GM12878 (cell line): ENCODE data around the gene ZNF385D. TPM values are rescaled to one million over a fixed set of nuclear protein-coding genes. Genes with fewer than 3 reads are reported as not detected.

Source experiments
- ATAC-seq: fragments of 200-7000 bp; cut with Tn5 transposase; 3 replicates; pipeline ENCODE4 v1.9.1; 2020; ENCODE audit warnings: mild to moderate bottlenecking, moderate library complexity
- BruUV-seq: library from RNA; stranded (reverse); fragments of 400-500 nt; replicated peaks from 2 replicates; lab custom pipeline; 2021; lab: Mats Ljungman, UMichigan
- CTCF ChIA-PET: fragments of 300-600 bp; sonication (Branson Sonifier 250); formaldehyde crosslinking; extraction: SDS; loops from one replicate; lab custom pipeline; 2021; ENCODE audit warnings: inconsistent platforms; lab: Yijun Ruan, JAX
- POLR2A ChIA-PET: fragments of 350-600 bp; formaldehyde crosslinking; extraction: SDS; loops from one replicate; lab custom pipeline; 2021; ENCODE audit warnings: inconsistent platforms; lab: Charles Lee
- RAD21 ChIA-PET: fragments of 300-600 bp; sonication (Branson Sonifier 250); formaldehyde crosslinking; loops from one replicate; lab custom pipeline; 2023; ENCODE audit warnings: antibody characterized with exemption; ENCODE audit not compliant: unreplicated experiment; lab: Charles Lee
- SMC1A ChIA-PET: fragments of 300-600 bp; sonication (Branson Sonifier 250); formaldehyde crosslinking; loops from one replicate; lab custom pipeline; 2023; ENCODE audit not compliant: unreplicated experiment, uncharacterized antibody; lab: Charles Lee
- DNase-seq: peaks from one replicate; pipeline ENCODE4 v3.0.0-alpha.2; 2011; ENCODE audit warnings: low read depth, low spot score
- FAIRE-seq: peaks from 3 replicates; lab custom pipeline; 2011; peaks lifted over from hg19 to GRCh38; lab: Jason Lieb, UNC
- H2AFZ ChIP-seq: 2 replicates; pipeline ENCODE4 v1.6.0; 2011; ENCODE audit warnings: low read depth, low read length, control low read depth; ENCODE audit not compliant: control insufficient read depth
- H3K27ac ChIP-seq: 2 replicates; pipeline ENCODE4 v1.5.1; 2011; ENCODE audit warnings: control low read depth; ENCODE audit not compliant: control insufficient read depth, insufficient read depth
- H3K27me3 ChIP-seq, 2 experiments: replicated peaks in 1 of 2; 2 replicates each; pipeline versions ENCODE4 v1.6.0 to v1.6.1; 2011; ENCODE audit warnings: low read length in 1 of 2; ENCODE audit not compliant: control insufficient read depth in 2 of 2, insufficient read depth in 2 of 2
- H3K36me3 ChIP-seq, 2 experiments: 2 replicates each; pipeline ENCODE4 v1.5.1; 2011; ENCODE audit warnings: low read length in 1 of 2; ENCODE audit not compliant: control insufficient read depth in 2 of 2, insufficient read depth in 2 of 2
- H3K4me1 ChIP-seq: 2 replicates; pipeline ENCODE4 v1.6.1; 2011; ENCODE audit warnings: mild to moderate bottlenecking, low read length, moderate library complexity, mixed read lengths; ENCODE audit not compliant: control insufficient read depth, insufficient read depth
- H3K4me2 ChIP-seq: 2 replicates; pipeline ENCODE4 v1.6.0; 2011; ENCODE audit warnings: control low read depth; ENCODE audit not compliant: control insufficient read depth, insufficient read depth
- H3K4me3 ChIP-seq: fragments of 200-600 bp; sonication (generic); 2 replicates; pipeline ENCODE4 v1.5.1; 2016
- H3K79me2 ChIP-seq: 2 replicates; pipeline ENCODE4 v1.6.0; 2011; ENCODE audit warnings: low read length; ENCODE audit not compliant: control insufficient read depth, insufficient read depth
- H3K9ac ChIP-seq: 2 replicates; pipeline ENCODE4 v1.8.0; 2011; ENCODE audit warnings: low read length, control low read depth, mixed read lengths; ENCODE audit not compliant: control insufficient read depth, insufficient read depth
- H3K9me3 ChIP-seq: replicated peaks from 3 replicates; pipeline ENCODE4 v1.5.1; 2011; ENCODE audit warnings: mild to moderate bottlenecking, low read length; ENCODE audit not compliant: control insufficient read depth, insufficient read depth
- H4K20me1 ChIP-seq: 2 replicates; pipeline ENCODE4 v1.6.0; 2011; ENCODE audit not compliant: control insufficient read depth, insufficient read depth
- CHD4 ChIP-seq: fragments of 200-600 bp; sonication (generic); IDR thresholded peaks from 2 replicates; pipeline ENCODE4 v1.6.1; 2016; ENCODE audit warnings: mild to moderate bottlenecking
- CTCF ChIP-seq, 3 experiments: IDR thresholded peaks in 2 of 3; conservative IDR thresholded peaks in 1 of 3; 2 replicates each; pipeline ENCODE4 v1.5.1; 2011; ENCODE audit warnings: low read depth in 3 of 3, low read length in 3 of 3, mild to moderate bottlenecking in 3 of 3, control low read depth in 2 of 3, moderate library complexity in 2 of 3, inconsistent platforms in 1 of 3, mixed read lengths in 1 of 3; ENCODE audit not compliant: control insufficient read depth in 2 of 3, insufficient read depth in 1 of 3; ENCODE audit errors: extremely low read depth in 1 of 3
- GABPA ChIP-seq: IDR thresholded peaks from 2 replicates; pipeline ENCODE4 v1.6.1; 2014; ENCODE audit warnings: antibody characterized with exemption, low read depth, mild to moderate bottlenecking, inconsistent platforms
- HDAC2 ChIP-seq: fragments of 200-600 bp; sonication (generic); IDR thresholded peaks from 2 replicates; pipeline ENCODE4 v1.6.1; 2017
- HSF1 ChIP-seq: fragments of 150-350 bp; IDR thresholded peaks from 2 replicates; pipeline ENCODE4 v1.6.1; 2014; ENCODE audit warnings: mild to moderate bottlenecking, low read depth, low read length
- IKZF1 ChIP-seq: fragments of 450-650 bp; conservative IDR thresholded peaks from 2 replicates; pipeline ENCODE4 v1.6.1; 2017; ENCODE audit warnings: antibody characterized with exemption, mild to moderate bottlenecking
- NBN ChIP-seq: fragments of 450-650 bp; IDR thresholded peaks from 2 replicates; pipeline ENCODE4 v1.6.1; 2016
- NR2C1 ChIP-seq: fragments of 450-650 bp; IDR thresholded peaks from 2 replicates; pipeline ENCODE4 v1.6.1; 2017; ENCODE audit warnings: antibody characterized with exemption, mild to moderate bottlenecking, moderate library complexity
- PKNOX1 ChIP-seq: fragments of 450-650 bp; IDR thresholded peaks from 2 replicates; pipeline ENCODE4 v1.6.1; 2016; ENCODE audit warnings: mild to moderate bottlenecking
- ZNF217 ChIP-seq: fragments of 450-650 bp; IDR thresholded peaks from 2 replicates; pipeline ENCODE4 v1.6.1; 2017; ENCODE audit warnings: antibody characterized with exemption, mild to moderate bottlenecking
- ZNF24 ChIP-seq: fragments of 450-650 bp; IDR thresholded peaks from 2 replicates; pipeline ENCODE4 v1.6.1; 2017; ENCODE audit warnings: antibody characterized with exemption, mild to moderate bottlenecking
- WGBS: methylation state at CpG from one replicate; pipeline ENCODE4 v1.1.6; 2016; ENCODE audit warnings: low lambda C conversion rate; ENCODE audit not compliant: insufficient replicate concordance, insufficient coverage; ENCODE audit errors: missing lambda C conversion rate; 5-methylcytosine and 5-hydroxymethylcytosine counted together
- in situ Hi-C: fragments of 300-500 bp; cut with MboI; formaldehyde crosslinking; loops from 9 replicates; pipeline ENCODE4 v1.14.3; 2018; ENCODE audit warnings: mixed read lengths
- intact Hi-C: fragments of 100-400 bp; cut with micrococcal nuclease; formaldehyde crosslinking; loops from one replicate; pipeline ENCODE4 v1.14.2; 2022; ENCODE audit not compliant: unreplicated experiment
- polyA plus RNA-seq, 11 experiments: library from polyadenylated mRNA; depleted of rRNA in 4 of 11; unstranded in 6 of 11; stranded (reverse) in 5 of 11; fragments of >200 nt; fragmentation: Nextera tagmentation in 4 of 11; fragmentation: Illumina TruSeq in 1 of 11; extraction: Ambion mirVana in 4 of 11; extraction: Trizol in 1 of 11; gene quantifications; 1 replicate in 1 of 11; 2 replicates in 10 of 11; pipeline versions ENCODE4 v1.2.1 to v1.2.3, GENCODE V29; 2011 to 2016; ENCODE audit warnings: inconsistent platforms in 2 of 11, missing spikeins in 2 of 11, low read depth in 1 of 11
- total RNA-seq, 4 experiments: library from RNA; depleted of rRNA in 3 of 4; stranded (reverse); fragments of >200 nt in 3 of 4; fragmentation: Illumina TruSeq in 1 of 4; extraction: Trizol in 1 of 4; gene quantifications; 2 replicates each; pipeline versions ENCODE4 v1.2.1 to v1.2.3, GENCODE V29; 2013 to 2021
- TF ChIP-seq, protein P1 (sequence below): fragments of 450-650 bp; IDR thresholded peaks from 2 replicates; pipeline ENCODE4 v1.6.1; 2017; ENCODE audit warnings: borderline replicate concordance
- TF ChIP-seq, protein P2 (sequence below): fragments of 450-650 bp; IDR thresholded peaks from 2 replicates; pipeline ENCODE4 v1.6.1; 2017; ENCODE audit warnings: low read depth, mild to moderate bottlenecking, moderate library complexity

ZNF385D gene
- total and polyA plus RNA-seq, 10 of the 15 experiments (the other 5 are each of a cell fraction or from before 2014, with no cell fraction given): 0.01 to 0.62 (median 0.18) TPM; not detected in 5

- TF ChIP-seq, protein P1, sequence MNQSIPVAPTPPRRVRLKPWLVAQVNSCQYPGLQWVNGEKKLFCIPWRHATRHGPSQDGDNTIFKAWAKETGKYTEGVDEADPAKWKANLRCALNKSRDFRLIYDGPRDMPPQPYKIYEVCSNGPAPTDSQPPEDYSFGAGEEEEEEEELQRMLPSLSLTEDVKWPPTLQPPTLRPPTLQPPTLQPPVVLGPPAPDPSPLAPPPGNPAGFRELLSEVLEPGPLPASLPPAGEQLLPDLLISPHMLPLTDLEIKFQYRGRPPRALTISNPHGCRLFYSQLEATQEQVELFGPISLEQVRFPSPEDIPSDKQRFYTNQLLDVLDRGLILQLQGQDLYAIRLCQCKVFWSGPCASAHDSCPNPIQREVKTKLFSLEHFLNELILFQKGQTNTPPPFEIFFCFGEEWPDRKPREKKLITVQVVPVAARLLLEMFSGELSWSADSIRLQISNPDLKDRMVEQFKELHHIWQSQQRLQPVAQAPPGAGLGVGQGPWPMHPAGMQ: no peak
- TF ChIP-seq CTCF (IDR thresholded peaks at IDR 0.05 in 2 of 3, conservative IDR thresholded peaks at IDR 0.05 in 1 of 3; ENCODE audit: control insufficient read depth in 2 of 3, extremely low read depth in 1 of 3, insufficient read depth in 1 of 3, low read depth in 3 of 3, low read length in 3 of 3) (no peak), NBN (no peak), CHD4 (no peak), IKZF1 (no peak)
These were observed 273.3 kb downstream of the ZNF385D start (continued) for GRCh38 chr3:21477541-21478288.

GRCh38 chr3:21466476-21466875, 284.5 kb downstream of the ZNF385D start:
- DNase-seq: no peak
- Histone ChIP-seq H2AFZ (no peak overlapping the region), H3K4me1 (no peaks in the 10 kb centered on the region), H3K4me2 (no peak overlapping the region), H3K4me3 (no peak overlapping the region), H4K20me1 (no peaks in the 10 kb centered on the region), H3K9me3 (no peaks in the 10 kb centered on the region), H3K79me2 (no peaks in the 10 kb centered on the region), H3K36me3 (no peaks in the 10 kb centered on the region), H3K27me3 (no peaks in the 10 kb centered on the region), H3K27ac (no peak overlapping the region), H3K9ac (no peak overlapping the region)
- intact Hi-C loops (no loop called here), in situ Hi-C loops (no loop called here)
- no peak for FAIRE-seq
- RAD21 ChIA-PET: no interaction called here
- POLR2A ChIA-PET: no interaction called here
- ATAC-seq: no peak
- CTCF ChIA-PET: interaction anchor here (0.6 to 1.0 kb wide), 2 partner anchors 18 to 906 kb away, joined by 3 to 4 read pairs; no protein-coding TSS in a partner anchor
- no TSS peak for BruUV-seq
- WGBS: 0% methylated on average over 1 of the region's 1 CpG
- SMC1A ChIA-PET: interaction anchor here (0.8 to 1.0 kb wide), 4 partner anchors 9 to 133 kb away, joined by 3 to 4 read pairs (median 3); no protein-coding TSS in a partner anchor
- TF ChIP-seq HSF1 (no peak), PKNOX1 (no peak), NR2C1 (no peak), GABPA (no peak), ZNF217 (no peak), HDAC2 (no peak), ZNF24 (no peak)
- TF ChIP-seq, protein P2, sequence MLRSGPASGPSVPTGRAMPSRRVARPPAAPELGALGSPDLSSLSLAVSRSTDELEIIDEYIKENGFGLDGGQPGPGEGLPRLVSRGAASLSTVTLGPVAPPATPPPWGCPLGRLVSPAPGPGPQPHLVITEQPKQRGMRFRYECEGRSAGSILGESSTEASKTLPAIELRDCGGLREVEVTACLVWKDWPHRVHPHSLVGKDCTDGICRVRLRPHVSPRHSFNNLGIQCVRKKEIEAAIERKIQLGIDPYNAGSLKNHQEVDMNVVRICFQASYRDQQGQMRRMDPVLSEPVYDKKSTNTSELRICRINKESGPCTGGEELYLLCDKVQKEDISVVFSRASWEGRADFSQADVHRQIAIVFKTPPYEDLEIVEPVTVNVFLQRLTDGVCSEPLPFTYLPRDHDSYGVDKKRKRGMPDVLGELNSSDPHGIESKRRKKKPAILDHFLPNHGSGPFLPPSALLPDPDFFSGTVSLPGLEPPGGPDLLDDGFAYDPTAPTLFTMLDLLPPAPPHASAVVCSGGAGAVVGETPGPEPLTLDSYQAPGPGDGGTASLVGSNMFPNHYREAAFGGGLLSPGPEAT: no peak
